Thyroid gland (tissue), 4 donors: ENCODE measurements around the gene MED22. TPM values are rescaled to one million over a fixed set of nuclear protein-coding genes. Genes with fewer than 3 reads are reported as not detected.

Experiments used
- small RNA-seq: library from RNA; depleted of rRNA; stranded (forward); fragments of <200 nt; gene quantifications from one replicate; pipeline ENCODE3, GENCODE V24; 2016
- total RNA-seq, 4 donors: library from RNA; depleted of rRNA; stranded (reverse); fragments of >200 nt; gene quantifications; one replicate each; pipeline ENCODE4 v1.2.3, GENCODE V29; 2016

MED22 gene
- total RNA-seq, 4 donors from 2014 or later = 41.9 to 58.2 (median 48.6) TPM

Small RNA genes within 50 kb of the gene (small RNA-seq; reads per million reads assigned to genes)
- gene RF00019 = not detected
- not detected for gene SNORD24
- gene SNORD36A = not detected
- gene SNORD36B = not detected
- gene SNORD36C = not detected

Other genes with a start within 250 kb of the MED22 start
- 10 to 100 TPM; 32.2 to 55.3 (median 43.5) TPM for gene RALGDS, start 226.9 kb downstream of the MED22 start, total RNA-seq
- 10 to 100 TPM; 21.4 to 45.0 (median 25.1) TPM for gene GBGT1, start 184.2 kb downstream of the MED22 start, total RNA-seq
- gene OBP2B, start 138.9 kb downstream of the MED22 start, total RNA-seq = not detected
- 10 to 100 TPM; 15.7 to 32.6 (median 24.9) TPM for gene ABO, start 72.9 kb downstream of the MED22 start, total RNA-seq
- gene SURF6, start 11.9 kb downstream of the MED22 start, total RNA-seq = 10 to 100 TPM; 18.4 to 34.9 (median 22.0) TPM
- gene RPL7A, start 87 bp upstream of the MED22 start, total RNA-seq = 1,000 to 10,000 TPM; 1,394 to 2,407 (median 1,585) TPM
- gene SURF1, start 8.4 kb upstream of the MED22 start, total RNA-seq = 10 to 100 TPM; 51.5 to 82.7 (median 64.7) TPM
- gene SURF2, start 8.4 kb upstream of the MED22 start, total RNA-seq = 10 to 100 TPM; 26.2 to 42.7 (median 31.6) TPM
- 100 to 1,000 TPM; 165 to 253 (median 226) TPM for gene SURF4, start 27.9 kb upstream of the MED22 start, total RNA-seq
- 1 to 10 TPM in 2 of 4 donors, not detected in 2; 1.6 to 2.2 TPM for gene STKLD1, start 28.2 kb upstream of the MED22 start, total RNA-seq
- 10 to 100 TPM; 16.0 to 21.9 (median 19.0) TPM for gene REXO4, start 69.9 kb upstream of the MED22 start, total RNA-seq
- 1 to 10 TPM; 1.5 to 2.8 (median 2.0) TPM for gene ADAMTS13, start 74.2 kb upstream of the MED22 start, total RNA-seq
- 10 to 100 TPM; 21.4 to 36.7 (median 33.5) TPM for gene CACFD1, start 111.8 kb upstream of the MED22 start, total RNA-seq
- 1 to 10 TPM; 1.1 to 3.8 (median 2.5) TPM for gene SLC2A6, start 131.0 kb upstream of the MED22 start, total RNA-seq
- gene MYMK, start 176.8 kb upstream of the MED22 start, total RNA-seq = not detected
- gene ADAMTSL2, start 186.6 kb upstream of the MED22 start, total RNA-seq = 1 to 10 TPM; 2.4 to 9.3 (median 8.7) TPM